Astrocyte (in vitro differentiated cells and primary cell): ENCODE results near the gene CHRNA5. TPM values are rescaled to one million over a fixed set of nuclear protein-coding genes. Genes with fewer than 3 reads are reported as not detected.

Experiments
- DNase-seq: peaks from one replicate; pipeline ENCODE4 v3.0.0-alpha.2; 2010; ENCODE audit warnings: low read depth
- FAIRE-seq: peaks from 2 replicates; lab custom pipeline; 2011; peaks lifted over from hg19 to GRCh38; lab: Jason Lieb, UNC
- H2AFZ ChIP-seq: 2 replicates; pipeline ENCODE4 v1.6.0; 2012; ENCODE audit warnings: low read depth, low read length, inconsistent platforms
- H3K27ac ChIP-seq: 2 replicates; pipeline ENCODE4 v1.5.1; 2011; ENCODE audit warnings: low read depth, low read length, inconsistent platforms
- H3K27me3 ChIP-seq: 2 replicates; pipeline ENCODE4 v1.6.0; 2011; ENCODE audit warnings: low read length, inconsistent platforms; ENCODE audit not compliant: insufficient read depth
- H3K36me3 ChIP-seq: 2 replicates; pipeline ENCODE4 v1.5.1; 2011; ENCODE audit warnings: low read length, inconsistent platforms; ENCODE audit not compliant: insufficient read depth
- H3K4me1 ChIP-seq: 2 replicates; pipeline ENCODE4 v1.5.1; 2011; ENCODE audit warnings: low read length, inconsistent platforms; ENCODE audit not compliant: insufficient read depth
- H3K4me2 ChIP-seq: 2 replicates; pipeline ENCODE4 v1.6.0; 2012; ENCODE audit warnings: low read length, inconsistent platforms
- H3K4me3 ChIP-seq: 2 replicates; pipeline ENCODE4 v1.5.1; 2011; ENCODE audit warnings: low read depth, mild to moderate bottlenecking, low read length, inconsistent platforms; ENCODE audit not compliant: insufficient read depth
- H3K79me2 ChIP-seq: 2 replicates; pipeline ENCODE4 v1.6.0; 2012; ENCODE audit warnings: mild to moderate bottlenecking, low read length, inconsistent platforms; ENCODE audit not compliant: insufficient read depth
- H3K9ac ChIP-seq: 2 replicates; pipeline ENCODE4 v1.6.0; 2012; ENCODE audit warnings: mild to moderate bottlenecking, low read length, inconsistent platforms
- H3K9me3 ChIP-seq: 2 replicates; pipeline ENCODE4 v1.5.1; 2012; ENCODE audit warnings: low read depth, mild to moderate bottlenecking, low read length, inconsistent platforms; ENCODE audit not compliant: insufficient read depth
- H4K20me1 ChIP-seq: 2 replicates; pipeline ENCODE4 v1.6.0; 2012; ENCODE audit warnings: low read length, inconsistent platforms; ENCODE audit not compliant: insufficient read depth
- H3K27ac Mint-ChIP-seq: one replicate; pipeline ENCODE4 v1.8.0; 2021; ENCODE audit warnings: mild to moderate bottlenecking, mixed read lengths; ENCODE audit not compliant: unreplicated experiment
- H3K27me3 Mint-ChIP-seq: one replicate; pipeline ENCODE4 v1.8.0; 2021; ENCODE audit warnings: low read depth, mixed read lengths; ENCODE audit not compliant: unreplicated experiment
- H3K36me3 Mint-ChIP-seq: one replicate; pipeline ENCODE4 v1.8.0; 2021; ENCODE audit warnings: low read depth, mixed read lengths; ENCODE audit not compliant: unreplicated experiment
- H3K4me1 Mint-ChIP-seq: one replicate; pipeline ENCODE4 v1.8.0; 2021; ENCODE audit warnings: low read depth, mixed read lengths; ENCODE audit not compliant: unreplicated experiment
- H3K4me3 Mint-ChIP-seq: one replicate; pipeline ENCODE4 v1.8.0; 2021; ENCODE audit warnings: mild to moderate bottlenecking, moderate library complexity, mixed read lengths; ENCODE audit not compliant: unreplicated experiment
- H3K9me3 Mint-ChIP-seq: one replicate; pipeline ENCODE4 v1.8.0; 2021; ENCODE audit warnings: mild to moderate bottlenecking, mixed read lengths; ENCODE audit not compliant: unreplicated experiment
- EZH2 ChIP-seq: IDR thresholded peaks from 2 replicates; pipeline ENCODE4 v1.6.1; 2012; ENCODE audit warnings: mild to moderate bottlenecking, low read length, inconsistent platforms; ENCODE audit not compliant: insufficient read depth
- total RNA-seq: library from RNA; stranded (reverse); gene quantifications from 2 replicates; pipeline ENCODE4 v1.2.1, GENCODE V29; 2021
- TF ChIP-seq, protein P1 (sequence below): IDR thresholded peaks from 2 replicates; pipeline ENCODE4 v1.5.1; 2011; ENCODE audit warnings: low read depth, mild to moderate bottlenecking, inconsistent platforms, low read length, moderate library complexity; ENCODE audit not compliant: insufficient read depth

Gene CHRNA5
- total RNA-seq, 1 donor from 2014 or later: 2.5 TPM

DNA sequence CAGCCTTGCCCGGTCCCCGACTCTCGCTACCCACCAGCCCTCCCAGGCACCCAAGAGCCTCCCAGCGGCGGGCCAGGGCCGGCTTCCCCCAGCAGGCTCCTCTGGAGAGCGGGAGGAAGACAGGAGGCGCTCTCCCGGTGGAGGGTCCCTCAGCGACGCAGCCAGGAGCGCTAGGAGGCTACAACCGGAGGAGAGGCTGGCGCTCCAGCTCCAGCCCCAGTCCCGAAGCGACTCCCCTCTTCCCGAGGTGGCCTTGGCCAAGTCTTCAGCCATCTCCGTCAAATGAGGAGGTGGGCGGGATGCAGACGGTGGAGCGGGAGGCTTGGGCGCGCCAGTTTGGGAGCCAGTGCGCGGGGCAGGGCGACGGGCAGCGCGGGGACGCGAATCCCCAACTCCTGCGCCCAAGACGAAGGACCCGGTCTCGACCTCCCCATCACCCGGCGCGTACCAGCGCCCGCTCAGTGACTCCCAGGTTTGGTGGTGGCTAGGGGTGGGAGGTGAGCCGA, 54.8 kb downstream of the CHRNA5 start:
- Histone ChIP-seq H3K4me2 (peak overlapping the region; percentile 69), H4K20me1 (no peaks in the 10 kb centered on the region), H3K4me3 (no peak overlapping the region), H3K9me3 (no peaks in the 10 kb centered on the region), H3K27me3 (peaks cover 39% of the 10 kb centered on the region), H2AFZ (peak overlapping the region; percentile 37), H3K79me2 (no peaks in the 10 kb centered on the region), H3K36me3 (no peaks in the 10 kb centered on the region), H3K27ac (no peak overlapping the region), H3K4me1 (no peaks in the 10 kb centered on the region), H3K9ac (no peak overlapping the region)
- H3K27ac Mint-ChIP-seq: no peak overlapping the region
- TF ChIP-seq, protein P1, sequence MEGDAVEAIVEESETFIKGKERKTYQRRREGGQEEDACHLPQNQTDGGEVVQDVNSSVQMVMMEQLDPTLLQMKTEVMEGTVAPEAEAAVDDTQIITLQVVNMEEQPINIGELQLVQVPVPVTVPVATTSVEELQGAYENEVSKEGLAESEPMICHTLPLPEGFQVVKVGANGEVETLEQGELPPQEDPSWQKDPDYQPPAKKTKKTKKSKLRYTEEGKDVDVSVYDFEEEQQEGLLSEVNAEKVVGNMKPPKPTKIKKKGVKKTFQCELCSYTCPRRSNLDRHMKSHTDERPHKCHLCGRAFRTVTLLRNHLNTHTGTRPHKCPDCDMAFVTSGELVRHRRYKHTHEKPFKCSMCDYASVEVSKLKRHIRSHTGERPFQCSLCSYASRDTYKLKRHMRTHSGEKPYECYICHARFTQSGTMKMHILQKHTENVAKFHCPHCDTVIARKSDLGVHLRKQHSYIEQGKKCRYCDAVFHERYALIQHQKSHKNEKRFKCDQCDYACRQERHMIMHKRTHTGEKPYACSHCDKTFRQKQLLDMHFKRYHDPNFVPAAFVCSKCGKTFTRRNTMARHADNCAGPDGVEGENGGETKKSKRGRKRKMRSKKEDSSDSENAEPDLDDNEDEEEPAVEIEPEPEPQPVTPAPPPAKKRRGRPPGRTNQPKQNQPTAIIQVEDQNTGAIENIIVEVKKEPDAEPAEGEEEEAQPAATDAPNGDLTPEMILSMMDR: no peak
- peak; percentile 97 for TF ChIP-seq EZH2
- FAIRE-seq: no peak
- H3K27me3 Mint-ChIP-seq: peaks cover 67% of the 10 kb centered on the region
- no peak for DNase-seq
- peak overlapping the region; percentile 20 for H3K4me3 Mint-ChIP-seq
- H3K4me1 Mint-ChIP-seq: peaks cover 2% of the 10 kb centered on the region
- peaks cover 3% of the 10 kb centered on the region for H3K9me3 Mint-ChIP-seq
- H3K36me3 Mint-ChIP-seq: no peaks in the 10 kb centered on the region

DNA sequence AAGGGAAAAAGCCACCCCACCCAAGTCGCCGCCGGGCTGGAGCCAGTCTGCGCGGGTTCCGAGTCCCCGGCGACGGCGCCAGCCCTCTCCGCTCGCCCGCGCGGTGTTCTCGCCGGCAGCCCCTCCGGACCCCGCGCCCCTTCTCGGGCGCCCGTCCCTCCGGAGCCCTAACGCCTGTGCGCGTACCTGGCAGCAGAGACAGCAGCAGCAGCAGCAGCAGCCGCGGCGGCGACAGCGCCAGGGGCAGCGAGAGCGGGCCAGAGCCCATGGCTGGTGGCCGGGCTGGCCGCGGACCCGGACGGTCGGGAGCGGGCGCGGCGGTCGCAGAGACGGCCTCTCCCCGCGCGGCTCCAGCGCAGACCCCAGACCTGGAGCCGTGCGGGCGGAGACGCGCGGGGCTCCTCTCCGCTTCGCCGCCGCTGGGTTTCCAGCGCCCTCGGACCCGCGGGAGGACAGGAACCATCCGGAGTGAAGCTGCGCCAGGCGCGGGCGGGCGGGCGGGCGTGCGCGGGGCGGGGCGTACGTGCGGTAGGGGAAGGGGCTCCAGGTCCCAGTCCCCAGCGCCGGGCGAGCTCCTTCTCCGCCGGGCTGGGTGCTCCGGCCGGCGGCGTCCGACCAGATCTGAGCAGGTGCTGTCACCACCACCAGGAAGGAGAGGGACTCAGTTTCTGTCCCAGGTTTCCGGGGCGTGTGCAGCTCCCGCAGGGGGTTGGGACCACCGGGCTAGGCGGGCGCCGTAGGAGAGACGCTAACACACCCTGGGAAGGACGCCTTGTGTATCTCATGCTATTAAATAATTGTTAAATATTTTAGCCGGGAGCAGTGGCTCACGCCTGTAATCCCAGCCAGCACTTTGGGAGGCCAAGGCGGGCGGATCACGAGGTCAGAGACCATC, 55.5 kb downstream of the CHRNA5 start, which contains the start of gene CHRNA3:
CHRNA3 (minus strand) TSS at position 470 of the 895 bp plus-strand sequence; CDS start at position 268, 202 bp downstream.
- peak within 1 kb of the TSS; percentile 37 for H2AFZ ChIP-seq
- no peaks in the 10 kb centered on the region for H3K36me3 ChIP-seq
- H3K4me1 ChIP-seq: no peaks in the 10 kb centered on the region
- peak; percentile 88 for TF ChIP-seq EZH2
- TF ChIP-seq, protein P1: no peak
- Mint-ChIP-seq H3K4me1 (peaks cover 2% of the 10 kb centered on the region), H3K27me3 (peaks cover 67% of the 10 kb centered on the region), H3K4me3 (peak within 1 kb of the TSS; percentile 40), H3K27ac (no peak within 1 kb of the TSS), H3K9me3 (peaks cover 3% of the 10 kb centered on the region), H3K36me3 (no peaks in the 10 kb centered on the region)
- no peaks in the 10 kb centered on the region for H3K9me3 ChIP-seq
- H4K20me1 ChIP-seq: no peaks in the 10 kb centered on the region
- peak within 1 kb of the TSS; percentile 17 for H3K4me3 ChIP-seq
- no peak within 1 kb of the TSS for H3K9ac ChIP-seq
- DNase-seq (no peak), FAIRE-seq (no peak)
- H3K4me2 ChIP-seq: peak within 1 kb of the TSS; percentile 69
- peaks cover 39% of the 10 kb centered on the region for H3K27me3 ChIP-seq
- H3K27ac ChIP-seq: no peak within 1 kb of the TSS
- H3K79me2 ChIP-seq: no peaks in the 10 kb centered on the region
